Activated CD8-positive, alpha-beta T cell treated with anti-CD3 and anti-CD28 coated beads for 36 hours (primary cell): ENCODE data around the gene ZNF684. TPM values are rescaled to one million over a fixed set of nuclear protein-coding genes. Genes with fewer than 3 reads are reported as not detected.
"Not testable (repeated sequence)": the region's sequence is repeated elsewhere in the genome, so short reads cannot be mapped to it uniquely, and the experiment has no call there.

Experiments
- ATAC-seq: fragments of 200-7000 bp; cut with Tn5 transposase; one replicate; pipeline ENCODE4 v1.10.0; 2021; ENCODE audit warnings: mild to moderate bottlenecking, moderate library complexity
- CTCF ChIA-PET: fragments of 350-600 bp; sonication (Branson Sonifier 250); formaldehyde crosslinking; loops from one replicate; lab custom pipeline; 2021; ENCODE audit warnings: antibody characterized with exemption; lab: Charles Lee
- POLR2A ChIA-PET: fragments of 350-600 bp; sonication (Branson Sonifier 250); formaldehyde crosslinking; loops from one replicate; lab custom pipeline; 2021; ENCODE audit warnings: antibody characterized with exemption; lab: Charles Lee
- DNase-seq: peaks from one replicate; pipeline ENCODE4 v3.0.0-alpha.2; 2020
- H3K27ac Mint-ChIP-seq: one replicate; pipeline ENCODE4 v1.8.0; 2021; ENCODE audit warnings: mild to moderate bottlenecking, mixed read lengths
- H3K27me3 Mint-ChIP-seq: one replicate; pipeline ENCODE4 v1.8.0; 2021; ENCODE audit warnings: mixed read lengths
- H3K36me3 Mint-ChIP-seq: one replicate; pipeline ENCODE4 v1.8.0; 2021; ENCODE audit warnings: low read depth, mixed read lengths
- H3K4me1 Mint-ChIP-seq: one replicate; pipeline ENCODE4 v1.8.0; 2021; ENCODE audit warnings: low read depth, mixed read lengths
- H3K4me3 Mint-ChIP-seq: one replicate; pipeline ENCODE4 v1.8.0; 2021; ENCODE audit warnings: mild to moderate bottlenecking, moderate library complexity, mixed read lengths
- H3K9me3 Mint-ChIP-seq: one replicate; pipeline ENCODE4 v1.8.0; 2021; ENCODE audit warnings: mixed read lengths
- CTCF ChIP-seq: fragments of 200-600 bp; IDR thresholded peaks from one replicate; pipeline ENCODE4 v1.8.0; 2022; ENCODE audit warnings: antibody characterized with exemption, mild to moderate bottlenecking
- intact Hi-C: fragments of 100-400 bp; cut with micrococcal nuclease; formaldehyde crosslinking; loops from one replicate; pipeline ENCODE4 v1.10.0; 2022
- total RNA-seq, 2 experiments: library from RNA; stranded (reverse); gene quantifications; one replicate each; pipeline ENCODE4 v1.2.3, GENCODE V29; 2021

Gene ZNF684
- total RNA-seq, 2 experiments from 2014 or later = 4.2 to 4.4 TPM

GRCh38 chr1:40564506-40564905 lies 33.1 kb downstream of the ZNF684 start:
- DNase-seq (no peak), ATAC-seq (no peak)
- intact Hi-C loops = no loop called here
- POLR2A ChIA-PET = no interaction called here
- H3K9me3 Mint-ChIP-seq = peaks cover 2% of the 10 kb centered on the region
- H3K4me1 Mint-ChIP-seq = peaks cover 10% of the 10 kb centered on the region
- H3K4me3 Mint-ChIP-seq = no peak overlapping the region
- H3K27ac Mint-ChIP-seq = no peak overlapping the region
- H3K27me3 Mint-ChIP-seq = no peaks in the 10 kb centered on the region
- no peak for TF ChIP-seq CTCF
- CTCF ChIA-PET = no interaction called here
- no peaks in the 10 kb centered on the region for H3K36me3 Mint-ChIP-seq

- intact Hi-C loops = no loop called here
- Mint-ChIP-seq H3K4me3 (no peak overlapping the region), H3K4me1 (peaks cover 10% of the 10 kb centered on the region), H3K27ac (no peak overlapping the region), H3K27me3 (no peaks in the 10 kb centered on the region), H3K9me3 (peaks cover 2% of the 10 kb centered on the region), H3K36me3 (no peaks in the 10 kb centered on the region)
- ChIA-PET POLR2A (no interaction called here), CTCF (no interaction called here)
- ATAC-seq (no peak), DNase-seq (no peak)
- TF ChIP-seq CTCF = no peak
Measured at GRCh38 chr1:40564913-40565312, 33.5 kb downstream of the ZNF684 start.

- Mint-ChIP-seq H3K4me3 (no peak overlapping the region), H3K27me3 (no peaks in the 10 kb centered on the region), H3K27ac (no peak overlapping the region), H3K9me3 (peaks cover 2% of the 10 kb centered on the region), H3K36me3 (no peaks in the 10 kb centered on the region), H3K4me1 (peaks cover 4% of the 10 kb centered on the region)
- TF ChIP-seq CTCF = no peak
- DNase-seq = no peak
- ChIA-PET POLR2A (no interaction called here), CTCF (interaction anchor here (1.4 kb wide), 1 partner anchor 35 kb away, joined by 3 read pairs; no protein-coding TSS in a partner anchor)
- intact Hi-C loops = no loop called here
- ATAC-seq = no peak
Measured at GRCh38 chr1:40567825-40568224, 36.4 kb downstream of the ZNF684 start.

GRCh38 chr1:40574805-40575204 lies 43.4 kb downstream of the ZNF684 start:
- ATAC-seq, H3K36me3 Mint-ChIP-seq, POLR2A ChIA-PET: not testable (repeated sequence)

GRCh38 chr1:40575336-40575735 lies 43.9 kb downstream of the ZNF684 start:
- no peaks in the 10 kb centered on the region for H3K4me1 Mint-ChIP-seq
- TF ChIP-seq CTCF = no peak
- no peak for ATAC-seq
- no peak overlapping the region for H3K27ac Mint-ChIP-seq
- no peaks in the 10 kb centered on the region for H3K36me3 Mint-ChIP-seq
- H3K9me3 Mint-ChIP-seq = no peaks in the 10 kb centered on the region
- intact Hi-C loops = no loop called here
- POLR2A ChIA-PET = no interaction called here
- CTCF ChIA-PET = no interaction called here
- DNase-seq = no peak
- H3K27me3 Mint-ChIP-seq = no peaks in the 10 kb centered on the region
- H3K4me3 Mint-ChIP-seq = no peak overlapping the region

More at GRCh38 chr1:40574805-40575204, 43.4 kb downstream of the ZNF684 start:
- DNase-seq, H3K4me1 Mint-ChIP-seq, H3K9me3 Mint-ChIP-seq, H3K4me3 Mint-ChIP-seq, H3K27me3 Mint-ChIP-seq, H3K27ac Mint-ChIP-seq, intact Hi-C loops: not testable (repeated sequence)
- CTCF ChIA-PET = interaction anchor here (1.1 kb wide), 1 partner anchor 42 kb away, joined by 7 read pairs; no protein-coding TSS in a partner anchor
